ENCODE data around the gene HIF3A.
"Not testable (repeated sequence)": the region's sequence is repeated elsewhere in the genome, so short reads cannot be mapped to it uniquely, and the experiment has no call there.

Gene HIF3A

GRCh38 chr19:46296722-46297461 is at the start of gene HIF3A:
Gene HIF3A (plus strand): TSS chr19:46297042. CDS start chr19:46297077, 35 bp downstream.
- no peak for DNase-seq (ENCODE audit: low read depth)

- DNase-seq (ENCODE audit: low read depth): no peak
These were observed 46.6 kb upstream of the HIF3A start for GRCh38 chr19:46250076-46250735.

DNA sequence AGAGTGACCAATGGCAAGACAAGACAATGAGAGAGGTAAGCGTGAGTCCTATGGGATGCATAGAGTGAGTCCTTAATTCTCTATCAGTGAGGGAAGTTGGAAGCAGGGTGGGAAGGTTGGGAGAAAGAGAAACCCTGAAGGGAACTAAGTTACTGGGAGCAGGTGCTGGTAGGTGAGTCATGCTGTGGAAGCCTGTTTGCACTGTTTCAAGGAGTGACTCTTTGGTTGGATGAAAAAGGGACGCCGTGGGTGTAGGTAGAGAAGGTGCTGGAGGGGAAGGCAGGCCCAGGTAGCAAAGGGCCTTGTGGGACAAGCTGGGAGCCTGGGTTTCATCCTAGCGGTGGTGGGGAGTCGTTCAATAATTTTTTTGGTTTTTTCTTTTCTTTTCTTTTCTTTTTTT is 45.4 kb upstream of the HIF3A start:
- no peak for DNase-seq (ENCODE audit: low read depth)

DNA sequence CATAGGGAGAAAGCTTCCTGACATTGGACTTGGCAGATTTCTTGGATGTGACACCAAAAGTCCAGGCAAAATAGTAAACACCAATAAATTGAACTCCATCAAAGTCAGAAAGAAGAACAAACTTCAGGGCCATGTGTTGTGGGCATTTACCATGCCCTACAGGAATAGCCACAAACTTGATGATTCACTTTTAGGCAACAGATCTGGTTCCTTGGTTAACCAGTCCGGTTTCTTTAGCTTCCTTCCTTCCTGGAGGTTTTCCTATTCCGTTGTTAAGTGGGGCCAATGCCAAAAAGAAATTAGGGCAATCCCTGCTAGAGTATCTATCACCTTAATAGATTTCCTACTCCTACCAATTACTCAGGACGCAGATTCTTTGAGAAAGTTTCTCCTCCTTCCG is 42.1 kb upstream of the HIF3A start:
- DNase-seq (ENCODE audit: low read depth): no peak

DNA sequence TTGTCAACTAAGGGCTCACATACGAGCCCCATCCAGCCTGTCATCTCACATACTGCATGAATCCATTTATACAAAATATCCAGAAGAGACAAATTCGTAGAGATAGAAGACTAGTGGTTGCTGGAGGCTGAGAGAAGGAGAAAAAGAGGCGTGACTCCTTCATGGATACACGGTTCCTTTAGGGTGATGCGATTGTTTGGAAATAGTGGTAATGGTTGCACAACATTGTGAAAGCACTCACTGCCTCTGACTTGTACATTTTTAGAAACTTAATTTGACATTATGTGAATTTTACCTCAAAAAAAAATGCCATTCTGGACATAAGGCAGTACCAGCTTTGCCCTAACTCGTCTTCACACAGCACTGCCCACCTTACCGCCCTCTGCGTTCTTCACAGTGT is 40.0 kb upstream of the HIF3A start:
- DNase-seq (ENCODE audit: low read depth): no peak

DNA sequence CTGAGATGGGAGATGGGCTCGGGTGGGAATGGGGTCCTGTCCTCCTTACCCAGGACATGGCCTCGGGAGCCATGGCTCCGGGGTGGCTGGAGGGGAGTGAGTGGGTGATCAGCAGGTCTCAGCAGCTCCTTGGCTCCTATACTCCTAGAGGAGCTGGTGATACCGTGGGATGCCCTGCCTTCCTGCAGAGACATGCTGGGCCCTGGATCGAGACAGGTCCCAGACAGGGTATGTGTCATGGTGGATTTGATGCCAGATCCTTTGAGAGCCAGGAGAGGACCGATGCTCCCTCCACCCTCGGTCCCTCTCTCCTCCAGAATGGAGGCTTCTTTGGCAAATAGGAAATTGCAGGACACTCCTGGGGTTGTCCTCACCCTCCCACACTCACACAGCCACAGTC is 35.3 kb upstream of the HIF3A start:
- not testable (repeated sequence) for DNase-seq (ENCODE audit: low read depth)

GRCh38 chr19:46262684-46263296 is 34.1 kb upstream of the HIF3A start:
- peak; percentile 43 for DNase-seq (ENCODE audit: low read depth)

GRCh38 chr19:46264801-46265200 is 32.0 kb upstream of the HIF3A start:
- DNase-seq (ENCODE audit: low read depth): not testable (repeated sequence)

GRCh38 chr19:46265217-46265828 is 31.5 kb upstream of the HIF3A start:
- peak; percentile 32 for DNase-seq (ENCODE audit: low read depth)

GRCh38 chr19:46269101-46269500 is 27.7 kb upstream of the HIF3A start:
- no peak for DNase-seq (ENCODE audit: low read depth)

DNA sequence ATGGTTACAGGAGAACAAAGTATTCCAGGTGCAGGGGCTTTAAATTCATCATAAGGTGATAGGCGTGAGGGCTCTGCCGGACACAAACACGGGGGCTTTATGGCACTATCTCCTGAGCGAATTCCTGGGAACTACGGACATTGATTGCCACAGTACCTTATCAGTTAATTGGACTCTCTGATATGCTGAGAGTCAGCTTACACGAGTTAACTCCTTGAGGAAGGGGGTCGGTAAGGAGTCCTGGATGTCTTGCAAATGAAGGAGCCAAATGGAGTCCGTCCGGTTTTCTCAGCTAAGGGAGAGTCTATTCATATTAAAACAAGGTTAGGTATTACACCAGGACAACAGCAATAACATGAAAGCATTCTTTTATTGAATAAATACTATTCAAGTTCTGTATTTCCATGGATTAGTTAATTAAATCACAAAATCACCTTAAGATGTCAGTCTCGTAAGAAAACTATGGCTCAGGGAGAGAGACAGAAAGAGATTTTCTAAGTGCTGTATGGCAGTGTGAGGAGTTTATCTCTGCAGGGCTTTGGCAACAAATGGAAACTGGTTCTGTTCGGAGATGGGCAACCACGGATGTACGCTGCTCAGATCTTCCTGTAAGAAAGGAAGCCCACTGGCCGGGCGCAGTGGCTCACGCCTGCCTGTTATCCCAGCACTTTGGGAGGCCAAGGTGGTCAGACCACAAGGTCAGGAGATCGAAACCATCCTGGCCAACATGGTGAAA is 26.2 kb upstream of the HIF3A start:
- DNase-seq (ENCODE audit: low read depth): no peak

GRCh38 chr19:46271481-46272197 is 25.2 kb upstream of the HIF3A start:
- DNase-seq (ENCODE audit: low read depth): no peak

- DNase-seq (ENCODE audit: low read depth): not testable (repeated sequence)
These were observed 22.9 kb upstream of the HIF3A start for GRCh38 chr19:46273931-46274330.

GRCh38 chr19:46279177-46279576 is 17.7 kb upstream of the HIF3A start:
- DNase-seq (ENCODE audit: low read depth): no peak

DNA sequence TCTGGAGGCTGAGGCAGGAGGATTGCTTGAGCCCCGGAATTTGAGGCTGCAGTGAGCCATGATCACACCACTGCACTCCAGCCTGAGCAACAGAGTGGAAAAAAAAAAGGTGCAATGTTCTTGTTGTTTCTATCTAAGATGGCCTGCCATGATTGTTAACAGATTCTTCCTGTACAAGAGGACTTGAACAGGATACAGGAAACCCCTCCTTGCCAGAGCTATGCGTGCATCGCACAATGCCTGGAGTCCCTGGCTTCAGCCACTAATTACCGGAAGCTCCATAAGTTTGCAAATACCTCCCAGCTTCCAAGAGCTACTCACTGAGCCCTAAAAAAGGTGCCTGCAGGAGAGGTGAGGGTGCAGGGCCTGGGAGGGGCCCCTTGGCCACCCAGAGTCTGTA is 13.1 kb upstream of the HIF3A start:
- no peak for DNase-seq (ENCODE audit: low read depth)

- no peak for DNase-seq (ENCODE audit: low read depth)
These were observed 12.2 kb upstream of the HIF3A start for GRCh38 chr19:46284635-46285034.

GRCh38 chr19:46287585-46287984 is 9.3 kb upstream of the HIF3A start:
- no peak for DNase-seq (ENCODE audit: low read depth)

- DNase-seq (ENCODE audit: low read depth): no peak
These were observed 7.8 kb upstream of the HIF3A start for GRCh38 chr19:46288896-46289588.

DNA sequence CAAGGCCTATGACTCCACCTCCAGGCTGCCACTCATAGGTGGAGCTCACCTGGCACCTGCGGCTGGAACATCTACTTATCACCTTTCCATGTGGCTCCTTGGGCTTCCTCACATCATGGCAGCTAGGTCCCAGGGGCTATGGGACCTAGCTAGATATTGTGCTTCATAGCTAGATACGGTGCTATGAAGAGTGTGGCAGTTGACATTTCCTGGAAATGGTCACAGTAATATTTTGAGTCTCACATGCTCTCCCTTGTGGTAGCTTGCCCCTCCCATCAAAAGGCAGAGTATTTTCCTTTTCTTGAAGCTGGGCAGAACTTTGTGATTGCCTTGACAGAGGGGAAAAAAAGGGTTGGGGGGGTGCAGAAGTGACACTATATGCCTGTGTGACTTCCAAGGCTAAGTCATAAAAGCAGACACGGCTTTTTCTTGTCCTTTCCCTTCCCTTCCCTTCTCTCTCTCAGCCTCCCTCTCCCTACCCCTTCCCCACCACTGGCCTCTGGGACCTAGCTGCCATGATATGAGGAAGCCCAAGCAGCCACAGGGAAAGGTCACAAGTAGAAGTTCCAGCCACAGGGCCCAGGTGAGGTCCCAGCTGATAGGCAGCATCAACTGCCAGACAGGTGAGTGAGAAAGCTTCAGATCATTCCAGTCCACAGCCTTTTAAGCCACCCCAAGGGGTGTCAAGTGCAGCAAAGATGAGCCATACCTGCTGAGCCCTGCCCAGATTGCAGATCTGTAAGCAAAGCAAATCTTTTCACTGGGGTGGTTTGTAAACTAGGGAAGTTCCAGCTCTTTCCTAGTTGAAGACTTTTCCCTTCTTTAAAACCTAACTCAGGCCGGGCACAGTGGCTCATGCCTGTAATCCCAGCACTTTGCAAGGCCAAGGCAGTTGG is 6.9 kb upstream of the HIF3A start:
- DNase-seq (ENCODE audit: low read depth): no peak

DNA sequence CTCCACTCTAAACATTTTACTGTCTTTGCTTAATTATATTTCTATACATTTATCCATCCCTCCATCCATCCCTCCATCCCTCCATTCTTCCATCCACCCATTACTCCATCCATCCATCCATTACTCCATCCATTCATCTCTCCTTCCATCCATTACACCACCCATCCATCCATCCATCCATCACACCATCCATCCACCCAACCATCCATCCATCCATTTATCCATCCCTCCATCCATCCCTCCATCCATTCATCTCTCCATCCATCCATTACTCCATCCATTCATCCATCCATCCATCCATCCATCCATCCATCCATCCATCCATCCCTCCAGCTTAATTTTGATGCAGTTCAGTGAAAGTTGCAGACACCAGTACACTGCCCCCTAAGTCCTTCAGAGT is 5.0 kb upstream of the HIF3A start:
- DNase-seq (ENCODE audit: low read depth): no peak
